ENCODE results near the gene NEMF.
"Not testable (repeated sequence)": the region's sequence is repeated elsewhere in the genome, so short reads cannot be mapped to it uniquely, and the experiment has no call there.

NEMF gene

GRCh38 chr14:49745191-49745590 is 107.4 kb downstream of the NEMF start:
- no peak for DNase-seq

- DNase-seq = not testable (repeated sequence)
These were observed 116.9 kb downstream of the NEMF start for GRCh38 chr14:49735669-49736068.

GRCh38 chr14:49733836-49734235 is 118.8 kb downstream of the NEMF start:
- DNase-seq = no peak

- DNase-seq = no peak
These were observed 119.7 kb downstream of the NEMF start for GRCh38 chr14:49732896-49733295.

Measured in stimulated activated CD8-positive, alpha-beta memory T cell treated with anti-CD3 and anti-CD28 coated beads, Interleukin-4, amount 100 ng/mL, for 48 hours (primary cell).